Lower leg skin (tissue), 4 donors: Measurements from ENCODE around the gene DCAF17. TPM values are rescaled to one million over a fixed set of nuclear protein-coding genes. Genes with fewer than 3 reads are reported as not detected.
A peak's percentile ranks its signal among the peaks of the same experiment; 100 is the strongest.

Experiments
- DNase-seq, 2 donors: peaks; one replicate each; pipeline ENCODE4 v3.0.0-alpha.2; 2019; ENCODE audit warnings: low spot score in 2 of 2
- H3K4me3 ChIP-seq: fragments of 200-600 bp; sonication (generic); 2 replicates; pipeline ENCODE4 v1.5.1; 2017; ENCODE audit warnings: mild to moderate bottlenecking, low read depth; ENCODE audit not compliant: poor library complexity, severe bottlenecking
- POLR2A ChIP-seq, 2 donors: fragments of 450-650 bp; IDR thresholded peaks; one replicate each; pipeline ENCODE4 v1.6.1; 2016 to 2017; ENCODE audit warnings: antibody characterized with exemption in 2 of 2, mild to moderate bottlenecking in 1 of 2, moderate library complexity in 1 of 2
- WGBS, 2 donors: methylation state at CpG; one replicate each; pipeline ENCODE4 v1.1.5; 2018; 5-methylcytosine and 5-hydroxymethylcytosine counted together
- intact Hi-C: fragments of 100-400 bp; cut with DNase I; formaldehyde crosslinking; loops from one replicate; pipeline ENCODE4 v1.15.0; 2023; ENCODE audit warnings: low total_unique reads
- total RNA-seq, 4 donors: library from RNA; depleted of rRNA; stranded (reverse); fragments of >200 nt; gene quantifications; one replicate each; pipeline ENCODE4 v1.1.0, GENCODE V29; 2016
- TF ChIP-seq, protein P1 (sequence below), 3 donors: fragments of 450-650 bp; IDR thresholded peaks; one replicate each; pipeline ENCODE4 v1.5.1; 2016; ENCODE audit warnings: antibody characterized with exemption in 3 of 3, mild to moderate bottlenecking in 3 of 3, moderate library complexity in 2 of 3

Gene DCAF17
- total RNA-seq, 4 donors from 2014 or later, result 10.5 to 17.1 (median 14.0) TPM

DNA sequence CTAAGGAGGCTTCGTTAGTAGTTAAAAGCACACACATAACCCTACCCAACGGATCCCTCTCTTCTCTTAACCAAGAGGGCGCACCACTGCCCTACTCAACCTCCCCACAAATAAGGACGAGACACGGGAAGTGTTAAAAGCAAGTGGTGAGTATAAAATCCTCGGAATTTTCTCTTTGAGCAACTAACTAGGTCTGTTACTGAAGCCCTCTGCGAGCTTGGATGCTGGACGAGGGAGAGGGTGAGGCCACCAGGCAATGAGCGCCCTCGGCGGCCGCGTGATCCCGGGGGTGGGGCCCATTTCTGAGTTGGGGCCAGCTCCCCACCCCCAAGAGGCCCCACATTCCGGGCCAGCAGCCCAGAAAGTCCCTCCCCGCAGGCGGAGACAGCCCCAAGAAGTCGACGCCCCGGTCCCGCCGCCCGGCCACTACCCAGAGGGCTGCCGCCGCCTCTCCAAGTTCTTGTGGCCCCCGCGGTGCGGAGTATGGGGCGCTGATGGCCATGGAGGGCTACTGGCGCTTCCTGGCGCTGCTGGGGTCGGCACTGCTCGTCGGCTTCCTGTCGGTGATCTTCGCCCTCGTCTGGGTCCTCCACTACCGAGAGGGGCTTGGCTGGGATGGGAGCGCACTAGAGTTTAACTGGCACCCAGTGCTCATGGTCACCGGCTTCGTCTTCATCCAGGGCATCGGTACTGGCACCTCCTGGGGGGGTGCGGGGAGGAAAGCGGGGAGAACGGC is 88.2 kb downstream of the DCAF17 start, which contains the start of gene CYBRD1:
CYBRD1 (plus strand) TSS at position 423 of the 736 bp plus-strand sequence; CDS start at position 495, 72 bp downstream.
- WGBS, 2 donors, result 1% methylated on average over 22 to 40 of the region's 45 CpGs
- intact Hi-C loops, result no loop called here
- TF ChIP-seq POLR2A (IDR thresholded peaks at IDR 0.05), result peak in 1 of 2 donors; percentile 14
- TF ChIP-seq, protein P1, sequence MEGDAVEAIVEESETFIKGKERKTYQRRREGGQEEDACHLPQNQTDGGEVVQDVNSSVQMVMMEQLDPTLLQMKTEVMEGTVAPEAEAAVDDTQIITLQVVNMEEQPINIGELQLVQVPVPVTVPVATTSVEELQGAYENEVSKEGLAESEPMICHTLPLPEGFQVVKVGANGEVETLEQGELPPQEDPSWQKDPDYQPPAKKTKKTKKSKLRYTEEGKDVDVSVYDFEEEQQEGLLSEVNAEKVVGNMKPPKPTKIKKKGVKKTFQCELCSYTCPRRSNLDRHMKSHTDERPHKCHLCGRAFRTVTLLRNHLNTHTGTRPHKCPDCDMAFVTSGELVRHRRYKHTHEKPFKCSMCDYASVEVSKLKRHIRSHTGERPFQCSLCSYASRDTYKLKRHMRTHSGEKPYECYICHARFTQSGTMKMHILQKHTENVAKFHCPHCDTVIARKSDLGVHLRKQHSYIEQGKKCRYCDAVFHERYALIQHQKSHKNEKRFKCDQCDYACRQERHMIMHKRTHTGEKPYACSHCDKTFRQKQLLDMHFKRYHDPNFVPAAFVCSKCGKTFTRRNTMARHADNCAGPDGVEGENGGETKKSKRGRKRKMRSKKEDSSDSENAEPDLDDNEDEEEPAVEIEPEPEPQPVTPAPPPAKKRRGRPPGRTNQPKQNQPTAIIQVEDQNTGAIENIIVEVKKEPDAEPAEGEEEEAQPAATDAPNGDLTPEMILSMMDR (IDR thresholded peaks at IDR 0.05), result no peak
- H3K4me3 ChIP-seq, result peak within 1 kb of the TSS; percentile 93
- peak; percentile 88 to 98 for DNase-seq

DNA sequence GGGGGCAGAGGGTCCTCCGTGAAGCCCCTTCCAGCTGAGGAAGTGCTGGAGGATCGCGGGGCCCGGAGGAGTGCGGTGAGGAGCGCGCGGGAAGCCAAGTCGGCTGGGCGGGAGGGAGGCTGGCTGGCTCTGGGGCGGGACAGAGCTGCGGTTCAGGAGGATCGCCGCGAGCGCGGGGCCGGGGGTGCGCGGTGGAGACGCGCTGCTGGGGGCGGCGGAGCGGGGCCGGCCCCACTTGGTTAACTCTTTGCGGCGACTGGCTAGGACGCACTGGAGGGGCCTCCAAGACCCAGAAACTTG is 88.7 kb downstream of the DCAF17 start:
- peak in 1 of 2 donors; percentile 88 for DNase-seq
- H3K4me3 ChIP-seq, result peak overlapping the region; percentile 93
- TF ChIP-seq POLR2A (IDR thresholded peaks at IDR 0.05), result no peak
- TF ChIP-seq, protein P1 (IDR thresholded peaks at IDR 0.05), result no peak
- WGBS, 2 donors, result 0 to 1% methylated on average over 25 to 28 of the region's 29 CpGs
- intact Hi-C loops, result no loop called here

DNA sequence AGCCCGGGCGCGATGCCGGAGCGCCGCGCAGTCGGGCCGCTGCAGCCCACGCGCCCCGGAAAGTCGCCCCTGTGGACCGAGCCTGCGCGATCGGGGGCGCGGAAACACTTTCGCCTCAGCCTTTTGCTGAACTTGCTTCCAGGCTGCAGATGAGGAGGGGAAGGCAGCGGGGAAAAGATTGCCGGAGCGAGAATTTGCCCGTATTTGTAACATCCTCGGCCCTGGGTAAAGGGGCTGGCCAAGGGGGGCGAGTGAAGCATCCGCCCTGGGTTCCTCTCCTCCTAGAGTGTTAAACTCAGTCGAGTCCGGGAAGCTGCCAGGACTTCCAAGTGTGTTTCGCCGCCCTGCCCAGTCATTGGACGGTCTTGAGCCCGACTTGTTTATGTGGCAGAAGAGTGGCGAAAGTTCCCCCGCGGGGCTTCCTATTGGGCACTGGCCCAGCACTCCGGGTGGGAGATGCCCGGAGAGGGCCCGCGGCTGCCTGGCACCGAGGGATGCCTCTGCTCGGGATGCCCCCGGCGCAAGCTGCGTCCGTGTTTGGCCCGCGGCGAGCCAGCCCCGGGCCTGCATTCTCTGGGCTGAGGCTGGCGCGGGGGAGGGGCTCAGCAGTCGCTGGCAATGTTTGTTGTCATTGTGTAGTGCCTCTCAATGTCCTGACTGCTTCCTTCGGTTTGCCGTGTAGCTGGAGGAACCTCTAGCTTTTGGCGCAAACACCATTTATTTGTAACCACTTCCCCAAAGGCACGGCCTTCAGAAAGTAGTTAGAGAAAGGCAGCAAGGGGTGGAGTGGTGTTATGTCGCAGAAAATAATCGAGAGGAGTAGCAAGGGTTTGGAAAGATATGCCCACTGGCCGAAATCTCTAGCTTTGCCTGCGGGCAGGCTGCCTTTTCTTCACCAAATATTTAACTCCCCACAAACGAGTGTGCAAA is 89.3 kb downstream of the DCAF17 start:
- H3K4me3 ChIP-seq, result peak overlapping the region; percentile 93
- WGBS, 2 donors, result 0% methylated on average over 47 to 62 of the region's 62 CpGs
- intact Hi-C loops, result no loop called here
- no peak for TF ChIP-seq POLR2A (IDR thresholded peaks at IDR 0.05)
- TF ChIP-seq, protein P1 (IDR thresholded peaks at IDR 0.05), result no peak
- DNase-seq, result peak; percentile 87 to 96

DNA sequence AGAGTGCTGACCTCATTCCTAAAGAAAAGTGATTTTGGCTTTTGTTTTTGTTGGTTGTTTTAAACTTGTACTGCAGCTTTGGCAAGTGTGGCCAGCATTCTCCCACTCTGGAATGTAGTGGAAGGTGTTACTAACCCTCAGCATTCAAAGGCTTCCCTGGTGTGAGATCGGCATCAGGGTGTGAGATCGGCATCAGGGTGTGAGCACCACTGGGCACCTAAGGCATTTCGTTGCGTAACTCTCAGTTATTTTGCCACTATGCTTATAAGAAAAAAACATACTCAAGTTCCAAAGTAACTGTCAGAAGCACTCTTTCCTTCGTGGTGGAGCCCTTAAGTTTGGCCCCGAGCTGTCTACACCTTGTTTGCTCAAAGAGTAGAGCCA is 90.0 kb downstream of the DCAF17 start:
- TF ChIP-seq, protein P1 (IDR thresholded peaks at IDR 0.05), result no peak
- TF ChIP-seq POLR2A (IDR thresholded peaks at IDR 0.05), result no peak
- intact Hi-C loops, result no loop called here
- 11 to 12% methylated on average over 5 to 6 of the region's 6 CpGs for WGBS, 2 donors
- no peak for DNase-seq
- H3K4me3 ChIP-seq, result peak overlapping the region; percentile 93

DNA sequence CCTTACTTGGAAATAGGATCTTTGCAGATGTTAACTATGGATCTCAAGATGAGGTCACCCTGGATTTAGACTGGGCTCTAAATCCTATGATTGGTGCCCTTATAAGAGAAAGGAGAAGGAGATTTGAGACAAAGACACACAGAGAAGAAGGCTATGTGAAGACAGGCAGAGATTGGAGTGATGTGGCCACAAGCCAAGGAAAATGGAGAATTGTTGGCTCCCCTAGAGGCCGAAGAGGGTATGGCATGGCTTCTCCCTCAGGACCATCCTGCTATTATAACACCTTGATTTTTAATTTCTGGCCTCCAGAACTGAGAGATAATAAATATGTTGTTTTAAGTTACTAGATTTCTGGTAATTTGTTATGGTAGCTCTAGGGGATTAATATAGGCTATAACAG is 95.9 kb downstream of the DCAF17 start:
- intact Hi-C loops, result no loop called here

More for the DNA sequence above, 95.9 kb downstream of the DCAF17 start:
- 94 to 97% methylated on average over 1 of the region's 1 CpG for WGBS, 2 donors
- H3K4me3 ChIP-seq, result no peak overlapping the region
- DNase-seq, result no peak
- TF ChIP-seq, protein P1 (IDR thresholded peaks at IDR 0.05), result no peak
- TF ChIP-seq POLR2A (IDR thresholded peaks at IDR 0.05), result no peak
